ENCODE data around the gene TMEM218.
"Not testable (repeated sequence)": the region's sequence is repeated elsewhere in the genome, so short reads cannot be mapped to it uniquely, and the experiment has no call there.

The TMEM218 gene

GRCh38 chr11:125073616-125074483 is 37.6 kb downstream of the TMEM218 start:
- DNase-seq: no peak

- no peak for DNase-seq
These were observed 38.4 kb downstream of the TMEM218 start for GRCh38 chr11:125072961-125073590.

- DNase-seq: peak; percentile 70
These were observed 39.0 kb downstream of the TMEM218 start for GRCh38 chr11:125072218-125072960.

- DNase-seq: no peak
These were observed 39.6 kb downstream of the TMEM218 start for GRCh38 chr11:125071846-125072217.

GRCh38 chr11:125071435-125071834 is 40.0 kb downstream of the TMEM218 start:
- DNase-seq: no peak

GRCh38 chr11:125070699-125071254 is 40.6 kb downstream of the TMEM218 start:
- DNase-seq: peak; percentile 87

- no peak for DNase-seq
These were observed 41.6 kb downstream of the TMEM218 start for GRCh38 chr11:125069796-125070195.

- DNase-seq: no peak
These were observed 42.4 kb downstream of the TMEM218 start for GRCh38 chr11:125069008-125069407.

- no peak for DNase-seq
These were observed 43.1 kb downstream of the TMEM218 start for GRCh38 chr11:125068368-125068767.

- no peak for DNase-seq
These were observed 47.4 kb downstream of the TMEM218 start for GRCh38 chr11:125064070-125064469.

GRCh38 chr11:125063429-125064043 is 47.9 kb downstream of the TMEM218 start:
- DNase-seq: no peak

- DNase-seq: peak; percentile 83
These were observed 48.4 kb downstream of the TMEM218 start, which contains the start of gene SLC37A2 for GRCh38 chr11:125062931-125063428. Gene SLC37A2, plus strand, starts transcription at chr11:125063305. Its CDS starts 63 bp downstream, at chr11:125063368.

- DNase-seq: no peak
These were observed 49.1 kb downstream of the TMEM218 start for GRCh38 chr11:125062218-125062930.

- no peak for DNase-seq
These were observed 50.1 kb downstream of the TMEM218 start for GRCh38 chr11:125061281-125061680.

- DNase-seq: no peak
These were observed 53.8 kb downstream of the TMEM218 start for GRCh38 chr11:125057693-125058016.

- DNase-seq: no peak
These were observed 54.3 kb downstream of the TMEM218 start for GRCh38 chr11:125056931-125057692.

GRCh38 chr11:125056111-125056510 is 55.3 kb downstream of the TMEM218 start:
- not testable (repeated sequence) for DNase-seq

GRCh38 chr11:125055107-125055715 is 56.2 kb downstream of the TMEM218 start:
- DNase-seq: no peak

GRCh38 chr11:125053167-125053566 is 58.3 kb downstream of the TMEM218 start:
- DNase-seq: no peak

GRCh38 chr11:125052047-125052446 is 59.4 kb downstream of the TMEM218 start:
- no peak for DNase-seq

All from CD4-positive, alpha-beta T cell treated with Interleukin-15 for 1 hour (primary cell).